ENCODE data around the gene ST6GALNAC4. TPM values are rescaled to one million over a fixed set of nuclear protein-coding genes. Genes with fewer than 3 reads are reported as not detected.

Gene ST6GALNAC4
- total RNA-seq, 1 experiment from 2014 or later, result 12.8 TPM

GRCh38 chr9:127896395-127897192 lies 20.2 kb downstream of the ST6GALNAC4 start:
- intact Hi-C loops (cut with micrococcal nuclease; ENCODE audit: unreplicated experiment), result no loop called here
- no TSS peak for BruUV-seq (replicated peaks)
- no peak overlapping the region for H3K27ac Mint-ChIP-seq (ENCODE audit: unreplicated experiment)
- peaks cover 27% of the 10 kb centered on the region for H3K36me3 Mint-ChIP-seq (ENCODE audit: insufficient read depth, unreplicated experiment)
- H3K4me3 Mint-ChIP-seq (ENCODE audit: low read depth, unreplicated experiment), result no peak overlapping the region
- no peaks in the 10 kb centered on the region for H3K9me3 Mint-ChIP-seq (ENCODE audit: low read depth, unreplicated experiment)
- H3K4me1 Mint-ChIP-seq (ENCODE audit: low read depth, unreplicated experiment), result peaks cover 8% of the 10 kb centered on the region
- H3K27me3 Mint-ChIP-seq (ENCODE audit: unreplicated experiment), result no peaks in the 10 kb centered on the region
- CTCF ChIA-PET, result no interaction called here
- no peak for TF ChIP-seq CTCF (IDR thresholded peaks at IDR 0.05; ENCODE audit: unreplicated experiment)
- DNase-seq, result no peak

- Mint-ChIP-seq H3K4me3 (ENCODE audit: low read depth, unreplicated experiment) (no peak overlapping the region), H3K9me3 (ENCODE audit: low read depth, unreplicated experiment) (peaks cover 3% of the 10 kb centered on the region), H3K4me1 (ENCODE audit: low read depth, unreplicated experiment) (peaks cover 2% of the 10 kb centered on the region), H3K27ac (ENCODE audit: unreplicated experiment) (no peak overlapping the region), H3K27me3 (ENCODE audit: unreplicated experiment) (no peaks in the 10 kb centered on the region), H3K36me3 (ENCODE audit: insufficient read depth, unreplicated experiment) (peaks cover 23% of the 10 kb centered on the region)
- no TSS peak for BruUV-seq (replicated peaks)
- no peak for DNase-seq
- intact Hi-C loops (cut with micrococcal nuclease; ENCODE audit: unreplicated experiment), result no loop called here
- no peak for TF ChIP-seq CTCF (IDR thresholded peaks at IDR 0.05; ENCODE audit: unreplicated experiment)
- CTCF ChIA-PET, result no interaction called here
These were observed 21.0 kb downstream of the ST6GALNAC4 start for GRCh38 chr9:127895811-127896210.

GRCh38 chr9:127893392-127893791 lies 23.4 kb downstream of the ST6GALNAC4 start:
- Mint-ChIP-seq H3K27ac (ENCODE audit: unreplicated experiment) (no peak overlapping the region), H3K36me3 (ENCODE audit: insufficient read depth, unreplicated experiment) (peaks cover 16% of the 10 kb centered on the region), H3K27me3 (ENCODE audit: unreplicated experiment) (no peaks in the 10 kb centered on the region), H3K4me3 (ENCODE audit: low read depth, unreplicated experiment) (no peak overlapping the region), H3K9me3 (ENCODE audit: low read depth, unreplicated experiment) (peaks cover 3% of the 10 kb centered on the region), H3K4me1 (ENCODE audit: low read depth, unreplicated experiment) (no peaks in the 10 kb centered on the region)
- TF ChIP-seq CTCF (IDR thresholded peaks at IDR 0.05; ENCODE audit: unreplicated experiment), result no peak
- no peak for DNase-seq
- CTCF ChIA-PET, result no interaction called here
- BruUV-seq (replicated peaks), result no TSS peak
- intact Hi-C loops (cut with micrococcal nuclease; ENCODE audit: unreplicated experiment), result no loop called here

- Mint-ChIP-seq H3K27me3 (ENCODE audit: unreplicated experiment) (no peaks in the 10 kb centered on the region), H3K4me3 (ENCODE audit: low read depth, unreplicated experiment) (no peak overlapping the region), H3K4me1 (ENCODE audit: low read depth, unreplicated experiment) (no peaks in the 10 kb centered on the region), H3K36me3 (ENCODE audit: insufficient read depth, unreplicated experiment) (peaks cover 13% of the 10 kb centered on the region), H3K27ac (ENCODE audit: unreplicated experiment) (no peak overlapping the region), H3K9me3 (ENCODE audit: low read depth, unreplicated experiment) (peaks cover 3% of the 10 kb centered on the region)
- CTCF ChIA-PET, result no interaction called here
- intact Hi-C loops (cut with micrococcal nuclease; ENCODE audit: unreplicated experiment), result no loop called here
- BruUV-seq (replicated peaks), result no TSS peak
- TF ChIP-seq CTCF (IDR thresholded peaks at IDR 0.05; ENCODE audit: unreplicated experiment), result no peak
- DNase-seq, result no peak
These were observed 24.0 kb downstream of the ST6GALNAC4 start for GRCh38 chr9:127892831-127893230.

All from Calu3 (cell line).